Fibroblast of lung (primary cell): Measurements from ENCODE around the gene DCTN2. TPM values are rescaled to one million over a fixed set of nuclear protein-coding genes. Genes with fewer than 3 reads are reported as not detected.

Source experiments
- DNase-seq, 2 donors: peaks; one replicate each; pipeline versions ENCODE4 v3.0.0 to v3.0.0-alpha.2; 2010; ENCODE audit warnings: low read depth in 2 of 2
- H2AFZ ChIP-seq: 2 replicates; pipeline ENCODE4 v1.5.1; 2012; ENCODE audit warnings: low read length, control low read depth, inconsistent platforms
- H3K27ac ChIP-seq: 2 replicates; pipeline ENCODE4 v1.5.1; 2011; ENCODE audit warnings: low read length, control low read depth; ENCODE audit not compliant: insufficient read depth
- H3K27me3 ChIP-seq: 2 replicates; pipeline ENCODE4 v1.5.1; 2011; ENCODE audit warnings: mild to moderate bottlenecking, low read length; ENCODE audit not compliant: control insufficient read depth, insufficient read depth
- H3K36me3 ChIP-seq: 2 replicates; pipeline ENCODE4 v1.5.1; 2011; ENCODE audit warnings: low read length; ENCODE audit not compliant: control insufficient read depth, insufficient read depth
- H3K4me1 ChIP-seq: 2 replicates; pipeline ENCODE4 v1.5.1; 2011; ENCODE audit warnings: low read length; ENCODE audit not compliant: control insufficient read depth, insufficient read depth; ENCODE audit errors: extremely low read depth
- H3K4me2 ChIP-seq: 2 replicates; pipeline ENCODE4 v1.5.1; 2011; ENCODE audit warnings: low read length, control low read depth; ENCODE audit not compliant: insufficient read depth; ENCODE audit errors: extremely low read depth
- H3K4me3 ChIP-seq, 4 experiments: fragments of 200-600 bp in 1 of 4; sonication (generic) in 1 of 4; replicated peaks in 1 of 4; 2 replicates each; pipeline ENCODE4 v1.5.1; 2011 to 2016; ENCODE audit warnings: low read length in 4 of 4, low read depth in 3 of 4, mild to moderate bottlenecking in 3 of 4, control low read depth in 2 of 4, inconsistent platforms in 1 of 4, mixed read lengths in 1 of 4; ENCODE audit not compliant: insufficient read depth in 1 of 4; ENCODE audit errors: control extremely low read depth in 1 of 4
- H3K79me2 ChIP-seq: 2 replicates; pipeline ENCODE4 v1.5.1; 2012; ENCODE audit warnings: mild to moderate bottlenecking, low read length, inconsistent platforms; ENCODE audit not compliant: control insufficient read depth, insufficient read depth
- H3K9ac ChIP-seq: 2 replicates; pipeline ENCODE4 v1.5.1; 2011; ENCODE audit warnings: mild to moderate bottlenecking, low read length, control low read depth; ENCODE audit not compliant: insufficient read depth
- H3K9me3 ChIP-seq: 2 replicates; pipeline ENCODE4 v1.5.1; 2012; ENCODE audit warnings: low read depth, low read length; ENCODE audit not compliant: control insufficient read depth, insufficient read depth
- H4K20me1 ChIP-seq: 2 replicates; pipeline ENCODE4 v1.5.1; 2011; ENCODE audit warnings: low read length; ENCODE audit not compliant: control insufficient read depth, insufficient read depth; ENCODE audit errors: extremely low read depth
- EZH2 ChIP-seq: IDR thresholded peaks from 2 replicates; pipeline ENCODE4 v1.5.1; 2012; ENCODE audit warnings: low read length, control low read depth, mild to moderate bottlenecking; ENCODE audit errors: missing control alignments
- polyA plus RNA-seq, 2 donors: library from polyadenylated mRNA; depleted of rRNA in 1 of 2; stranded (reverse) in 1 of 2; unstranded in 1 of 2; fragments of >200 nt; gene quantifications; 2 replicates each; pipeline ENCODE4 v1.2.1, GENCODE V29; 2011 to 2012; ENCODE audit warnings: missing spikeins in 1 of 2
- total RNA-seq: library from RNA; depleted of rRNA; stranded (reverse); fragments of >200 nt; gene quantifications from 2 replicates; pipeline ENCODE4 v1.2.1, GENCODE V29; 2014
- TF ChIP-seq, protein P1 (sequence below), 2 donors: IDR thresholded peaks in 1 of 2; conservative IDR thresholded peaks in 1 of 2; 1 replicate in 1 of 2; 2 replicates in 1 of 2; pipeline ENCODE4 v1.5.1; 2011 to 2012; ENCODE audit warnings: low read length in 2 of 2, control low read depth in 1 of 2, inconsistent platforms in 1 of 2, low read depth in 1 of 2, mild to moderate bottlenecking in 1 of 2

DCTN2 gene
- total and polyA plus RNA-seq, 2 donors (not counting 1 experiment from before 2014, with no cell fraction given), result 101 to 211 TPM

DNA sequence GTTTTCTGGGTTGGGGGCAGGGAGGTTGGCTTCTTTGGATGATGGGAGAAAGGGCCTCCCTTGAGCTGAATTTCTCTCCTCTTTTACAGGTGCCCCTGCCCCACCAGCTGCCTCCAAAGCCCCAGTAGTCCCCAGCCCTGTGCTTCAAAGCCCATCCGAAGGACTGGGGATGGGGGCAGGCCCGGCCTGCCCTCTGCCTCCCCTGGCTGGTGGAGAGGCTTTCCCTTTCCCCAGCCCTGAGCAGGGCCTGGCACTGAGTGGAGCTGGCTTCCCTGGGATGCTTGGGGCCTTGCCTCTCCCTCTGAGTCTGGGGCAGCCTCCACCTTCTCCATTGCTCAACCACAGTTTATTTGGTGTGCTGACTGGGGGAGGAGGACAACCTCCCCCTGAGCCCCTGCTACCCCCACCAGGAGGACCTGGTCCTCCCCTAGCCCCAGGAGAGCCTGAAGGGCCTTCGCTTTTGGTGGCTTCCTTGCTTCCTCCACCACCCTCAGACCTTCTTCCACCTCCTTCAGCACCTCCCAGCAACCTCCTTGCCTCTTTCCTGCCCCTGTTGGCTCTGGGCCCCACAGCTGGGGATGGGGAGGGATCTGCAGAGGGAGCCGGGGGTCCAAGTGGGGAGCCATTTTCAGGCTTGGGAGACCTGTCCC, 20.4 kb downstream of the DCTN2 start:
- Histone ChIP-seq H4K20me1 (no peaks in the 10 kb centered on the region), H3K27ac (no peak overlapping the region), H2AFZ (no peak overlapping the region), H3K9ac (no peak overlapping the region), H3K27me3 (no peaks in the 10 kb centered on the region), H3K4me3 (no peak overlapping the region), H3K36me3 (peaks cover 18% of the 10 kb centered on the region), H3K79me2 (peaks cover 23% of the 10 kb centered on the region), H3K9me3 (no peaks in the 10 kb centered on the region), H3K4me1 (peaks cover 14% of the 10 kb centered on the region), H3K4me2 (no peak overlapping the region)
- TF ChIP-seq, protein P1, sequence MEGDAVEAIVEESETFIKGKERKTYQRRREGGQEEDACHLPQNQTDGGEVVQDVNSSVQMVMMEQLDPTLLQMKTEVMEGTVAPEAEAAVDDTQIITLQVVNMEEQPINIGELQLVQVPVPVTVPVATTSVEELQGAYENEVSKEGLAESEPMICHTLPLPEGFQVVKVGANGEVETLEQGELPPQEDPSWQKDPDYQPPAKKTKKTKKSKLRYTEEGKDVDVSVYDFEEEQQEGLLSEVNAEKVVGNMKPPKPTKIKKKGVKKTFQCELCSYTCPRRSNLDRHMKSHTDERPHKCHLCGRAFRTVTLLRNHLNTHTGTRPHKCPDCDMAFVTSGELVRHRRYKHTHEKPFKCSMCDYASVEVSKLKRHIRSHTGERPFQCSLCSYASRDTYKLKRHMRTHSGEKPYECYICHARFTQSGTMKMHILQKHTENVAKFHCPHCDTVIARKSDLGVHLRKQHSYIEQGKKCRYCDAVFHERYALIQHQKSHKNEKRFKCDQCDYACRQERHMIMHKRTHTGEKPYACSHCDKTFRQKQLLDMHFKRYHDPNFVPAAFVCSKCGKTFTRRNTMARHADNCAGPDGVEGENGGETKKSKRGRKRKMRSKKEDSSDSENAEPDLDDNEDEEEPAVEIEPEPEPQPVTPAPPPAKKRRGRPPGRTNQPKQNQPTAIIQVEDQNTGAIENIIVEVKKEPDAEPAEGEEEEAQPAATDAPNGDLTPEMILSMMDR (conservative IDR thresholded peaks at IDR 0.05 in 1 of 2, IDR thresholded peaks at IDR 0.05 in 1 of 2; ENCODE audit: low read depth in 1 of 2, low read length in 2 of 2), result no peak
- no peak for TF ChIP-seq EZH2
- DNase-seq, result no peak

DNA sequence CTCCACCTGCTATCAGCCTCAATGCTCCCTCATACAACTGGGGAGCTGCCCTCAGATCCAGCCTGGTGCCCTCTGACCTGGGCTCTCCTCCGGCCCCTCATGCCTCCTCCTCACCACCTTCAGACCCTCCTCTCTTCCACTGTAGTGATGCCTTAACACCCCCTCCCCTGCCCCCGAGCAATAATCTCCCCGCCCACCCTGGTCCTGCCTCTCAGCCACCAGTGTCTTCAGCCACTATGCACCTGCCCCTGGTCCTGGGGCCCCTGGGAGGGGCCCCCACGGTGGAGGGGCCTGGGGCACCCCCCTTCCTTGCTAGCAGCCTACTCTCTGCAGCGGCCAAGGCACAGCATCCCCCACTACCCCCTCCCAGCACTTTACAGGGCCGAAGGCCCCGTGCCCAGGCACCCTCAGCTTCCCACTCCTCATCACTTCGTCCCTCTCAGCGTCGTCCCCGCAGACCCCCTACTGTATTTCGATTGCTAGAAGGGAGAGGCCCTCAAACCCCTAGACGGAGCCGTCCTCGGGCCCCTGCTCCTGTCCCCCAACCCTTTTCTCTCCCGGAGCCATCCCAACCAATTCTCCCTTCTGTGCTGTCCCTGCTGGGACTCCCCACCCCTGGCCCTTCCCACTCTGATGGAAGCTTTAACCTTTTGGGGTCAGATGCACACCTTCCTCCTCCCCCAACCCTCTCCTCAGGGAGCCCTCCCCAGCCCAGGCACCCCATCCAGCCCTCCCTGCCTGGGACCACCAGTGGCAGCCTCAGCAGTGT, 21.2 kb downstream of the DCTN2 start:
- H2AFZ ChIP-seq, result no peak overlapping the region
- no peak overlapping the region for H3K9ac ChIP-seq
- H3K4me3 ChIP-seq, result no peak overlapping the region
- DNase-seq, result no peak
- peaks cover 16% of the 10 kb centered on the region for H3K36me3 ChIP-seq
- TF ChIP-seq EZH2, result no peak
- TF ChIP-seq, protein P1 (conservative IDR thresholded peaks at IDR 0.05 in 1 of 2, IDR thresholded peaks at IDR 0.05 in 1 of 2; ENCODE audit: low read depth in 1 of 2, low read length in 2 of 2), result no peak
- no peak overlapping the region for H3K4me2 ChIP-seq
- H3K4me1 ChIP-seq, result peaks cover 19% of the 10 kb centered on the region
- no peaks in the 10 kb centered on the region for H4K20me1 ChIP-seq
- H3K79me2 ChIP-seq, result peaks cover 23% of the 10 kb centered on the region
- no peaks in the 10 kb centered on the region for H3K27me3 ChIP-seq
- no peak overlapping the region for H3K27ac ChIP-seq
- H3K9me3 ChIP-seq, result no peaks in the 10 kb centered on the region

DNA sequence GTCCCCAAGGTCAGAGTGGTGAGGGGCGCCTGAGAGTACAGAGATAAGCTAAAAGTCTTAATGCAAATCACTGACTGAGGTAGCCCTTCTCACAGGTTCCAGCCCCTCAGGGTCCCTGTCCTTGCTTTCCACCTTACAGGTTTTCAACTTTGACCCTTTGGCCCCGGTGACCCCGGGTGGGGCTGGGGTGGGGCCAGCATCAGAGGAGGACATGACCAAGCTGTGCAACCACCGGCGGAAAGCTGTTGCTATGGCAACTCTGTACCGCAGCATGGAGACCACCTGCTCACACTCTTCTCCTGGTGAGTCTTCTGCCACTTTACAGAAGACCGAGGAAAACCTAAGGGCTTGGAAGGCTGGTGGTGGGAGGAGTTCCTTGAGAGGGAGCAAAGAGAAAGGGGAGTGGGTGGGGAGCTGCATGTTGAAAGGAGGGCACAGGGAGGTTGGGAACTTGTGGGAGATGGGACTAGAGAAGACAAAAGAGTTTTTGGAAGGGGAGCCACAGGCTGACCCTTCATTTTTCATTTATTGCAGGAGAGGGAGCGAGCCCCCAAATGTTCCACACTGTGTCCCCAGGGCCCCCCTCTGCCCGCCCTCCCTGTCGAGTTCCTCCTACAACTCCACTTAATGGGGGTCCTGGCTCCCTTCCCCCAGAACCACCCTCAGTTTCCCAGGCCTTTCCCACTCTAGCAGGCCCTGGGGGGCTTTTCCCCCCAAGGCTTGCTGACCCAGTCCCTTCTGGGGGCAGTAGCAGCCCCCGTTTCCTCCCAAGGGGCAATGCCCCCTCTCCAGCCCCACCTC, 22.0 kb downstream of the DCTN2 start:
- peaks cover 25% of the 10 kb centered on the region for H3K79me2 ChIP-seq
- H3K4me2 ChIP-seq, result peak overlapping the region; percentile 89
- no peaks in the 10 kb centered on the region for H3K9me3 ChIP-seq
- no peak for TF ChIP-seq EZH2
- TF ChIP-seq, protein P1 (conservative IDR thresholded peaks at IDR 0.05 in 1 of 2, IDR thresholded peaks at IDR 0.05 in 1 of 2; ENCODE audit: low read depth in 1 of 2, low read length in 2 of 2), result no peak
- H3K9ac ChIP-seq, result no peak overlapping the region
- no peak overlapping the region for H3K27ac ChIP-seq
- H3K4me3 ChIP-seq, result peak overlapping the region in 3 of 4 experiments; percentile 14 to 91 (median 68)
- H3K27me3 ChIP-seq, result no peaks in the 10 kb centered on the region
- H4K20me1 ChIP-seq, result no peaks in the 10 kb centered on the region
- peaks cover 19% of the 10 kb centered on the region for H3K4me1 ChIP-seq
- no peak overlapping the region for H2AFZ ChIP-seq
- peaks cover 16% of the 10 kb centered on the region for H3K36me3 ChIP-seq
- no peak for DNase-seq
